GM20431 (cell line): ENCODE results near the gene DNAH12.
"Not testable (repeated sequence)": the region's sequence is repeated elsewhere in the genome, so short reads cannot be mapped to it uniquely, and the experiment has no call there.

Source experiments
- in situ Hi-C: fragments of 300-500 bp; cut with MseI, MboI; formaldehyde crosslinking; loops from one replicate; pipeline ENCODE4 v1.15.0; 2020; ENCODE audit warnings: low sequenced_read_pairs; ENCODE audit not compliant: unreplicated experiment

DNAH12 gene

GRCh38 chr3:57434041-57434440 is 110.1 kb downstream of the DNAH12 start:
- in situ Hi-C loops, result no loop called here

- in situ Hi-C loops, result no loop called here
These were observed 120.8 kb downstream of the DNAH12 start for GRCh38 chr3:57423335-57423734.

GRCh38 chr3:57421336-57421735 is 122.8 kb downstream of the DNAH12 start:
- in situ Hi-C loops, result no loop called here

GRCh38 chr3:57420001-57420400 is 124.1 kb downstream of the DNAH12 start:
- in situ Hi-C loops, result no loop called here

GRCh38 chr3:57411715-57412114 is 132.4 kb downstream of the DNAH12 start:
- in situ Hi-C loops, result no loop called here

- in situ Hi-C loops, result no loop called here
These were observed 134.7 kb downstream of the DNAH12 start for GRCh38 chr3:57409471-57409870.

- in situ Hi-C loops, result no loop called here
These were observed 141.5 kb downstream of the DNAH12 start for GRCh38 chr3:57402675-57403074.

- in situ Hi-C loops, result no loop called here
These were observed 146.7 kb downstream of the DNAH12 start for GRCh38 chr3:57397175-57398026.

GRCh38 chr3:57393977-57394376 is 150.2 kb downstream of the DNAH12 start:
- in situ Hi-C loops, result no loop called here

- in situ Hi-C loops, result no loop called here
These were observed 152.4 kb downstream of the DNAH12 start for GRCh38 chr3:57391767-57392166.

- in situ Hi-C loops, result no loop called here
These were observed 154.9 kb downstream of the DNAH12 start for GRCh38 chr3:57389271-57389670.

- in situ Hi-C loops, result no loop called here
These were observed 157.8 kb downstream of the DNAH12 start for GRCh38 chr3:57386307-57386706.

- in situ Hi-C loops, result no loop called here
These were observed 158.6 kb downstream of the DNAH12 start for GRCh38 chr3:57385498-57385897.

GRCh38 chr3:57383838-57384237 is 160.3 kb downstream of the DNAH12 start:
- in situ Hi-C loops, result no loop called here

- in situ Hi-C loops, result no loop called here
These were observed 160.7 kb downstream of the DNAH12 start for GRCh38 chr3:57383406-57383805.

GRCh38 chr3:57382933-57383332 is 161.2 kb downstream of the DNAH12 start:
- in situ Hi-C loops, result no loop called here

GRCh38 chr3:57370341-57370740 is 173.8 kb downstream of the DNAH12 start:
- in situ Hi-C loops, result no loop called here

GRCh38 chr3:57365089-57365488 is 179.1 kb downstream of the DNAH12 start:
- in situ Hi-C loops, result not testable (repeated sequence)

- in situ Hi-C loops, result not testable (repeated sequence)
These were observed 187.9 kb downstream of the DNAH12 start for GRCh38 chr3:57356275-57356674.

- in situ Hi-C loops, result no loop called here
These were observed 189.4 kb downstream of the DNAH12 start for GRCh38 chr3:57354768-57355167.

GRCh38 chr3:57350271-57350670 is 193.9 kb downstream of the DNAH12 start:
- in situ Hi-C loops, result no loop called here

GRCh38 chr3:57339071-57339642 is 205.0 kb downstream of the DNAH12 start:
- in situ Hi-C loops, result not testable (repeated sequence)
